ENCODE results near the gene HERC3. TPM values are rescaled to one million over a fixed set of nuclear protein-coding genes. Genes with fewer than 3 reads are reported as not detected.

Gene HERC3
- total RNA-seq (10 to 100 TPM; 34.3 to 48.0 TPM), polyA plus RNA-seq (10 to 100 TPM in 1 of 2 donors, 1 to 10 TPM in 1; 6.2 to 15.5 TPM)
- long read RNA-seq, donor 1, partial matches to known transcripts = 37 of 37 reads
- long read RNA-seq, donor 1, other reads (novel, unspliced or antisense) = 0 of 37 reads
- long read RNA-seq, donor 2 = 0 reads
- long read RNA-seq, donor 3 = 0 reads
- long read RNA-seq, donor 4 = 0 reads
- long read RNA-seq, donor 5 = 0 reads

DNA sequence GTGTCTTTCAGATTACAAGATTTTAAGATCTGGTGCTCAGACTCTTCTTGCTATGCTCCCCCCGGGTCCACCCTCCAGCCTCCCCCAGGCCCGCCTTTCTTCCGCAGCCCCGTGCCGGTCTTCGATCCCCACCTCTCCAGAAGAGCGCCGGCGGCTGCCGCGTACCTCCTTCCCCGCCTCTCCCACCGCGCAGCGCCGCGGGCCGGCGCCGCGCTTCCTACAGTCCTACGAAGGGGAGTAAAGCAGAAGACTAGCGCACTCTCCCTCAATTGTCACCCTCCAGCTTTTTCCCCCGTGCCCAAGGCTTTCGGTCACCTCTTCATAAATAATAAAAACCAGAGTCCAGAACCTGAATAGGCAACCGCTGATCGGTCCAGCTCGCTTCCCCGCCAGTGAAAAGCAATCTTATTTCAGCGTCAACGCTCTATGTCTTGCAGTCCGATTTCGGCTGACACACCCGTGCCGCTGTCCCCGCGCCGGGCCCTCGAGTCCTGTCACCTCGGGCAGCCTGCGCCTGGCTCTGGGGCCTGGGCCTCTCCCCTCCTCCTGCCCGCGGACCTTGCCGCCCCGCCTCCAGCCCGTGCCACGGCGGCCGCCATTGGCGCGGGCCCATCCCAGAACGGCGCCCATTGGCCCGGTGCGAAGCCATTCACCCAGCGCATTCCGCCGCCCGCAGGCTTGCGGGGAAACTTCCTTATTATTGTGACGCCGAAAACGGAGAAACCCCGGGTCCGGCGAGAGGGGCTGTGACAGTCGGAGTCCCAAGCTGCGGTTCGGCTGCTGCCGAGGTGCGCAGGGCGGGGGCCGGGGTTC, at the start of gene HERC3:
Gene HERC3 (plus strand): TSS at position 694 of the 813 bp plus-strand sequence. CDS start 13,344 bp downstream, outside the sequence.
- peaks cover 0 to 9% (median 6%) of the 10 kb centered on the region in 4 donors for H3K36me3 ChIP-seq (ENCODE audit: control insufficient read depth in 4 of 4, insufficient read depth in 4 of 4, low read length in 4 of 4)
- 0 to 1% methylated on average over 71 to 73 of the region's 73 CpGs for WGBS, 2 donors
- DNase-seq (peak; percentile 93 to 96 (median 94)), ATAC-seq (ENCODE audit: insufficient read depth, low FRiP score) (peak; percentile 98)
- H3K9ac ChIP-seq (ENCODE audit: insufficient read depth in 1 of 2, low read length in 2 of 2) = peak within 1 kb of the TSS; percentile 39 to 91
- peak within 1 kb of the TSS; percentile 94 to 95 for H3K27ac ChIP-seq (ENCODE audit: low read depth in 1 of 2, low read length in 1 of 2)
- H3K4me1 ChIP-seq (ENCODE audit: control insufficient read depth in 5 of 5, insufficient read depth in 5 of 5, low read length in 5 of 5) = peaks cover 5 to 11% (median 6%) of the 10 kb centered on the region in 5 donors
- H3K9me3 ChIP-seq (ENCODE audit: control insufficient read depth in 4 of 4, insufficient read depth in 3 of 4, low read length in 3 of 4) = no peaks in the 10 kb centered on the region
- no peak for TF ChIP-seq CTCF (IDR thresholded peaks at IDR 0.05; ENCODE audit: control extremely low read depth, extremely low read depth)
- H3K27me3 ChIP-seq (ENCODE audit: control insufficient read depth in 3 of 3, insufficient read depth in 3 of 3, low read length in 2 of 3) = no peaks in the 10 kb centered on the region
- peak within 1 kb of the TSS; percentile 88 for H3K4me3 ChIP-seq

DNA sequence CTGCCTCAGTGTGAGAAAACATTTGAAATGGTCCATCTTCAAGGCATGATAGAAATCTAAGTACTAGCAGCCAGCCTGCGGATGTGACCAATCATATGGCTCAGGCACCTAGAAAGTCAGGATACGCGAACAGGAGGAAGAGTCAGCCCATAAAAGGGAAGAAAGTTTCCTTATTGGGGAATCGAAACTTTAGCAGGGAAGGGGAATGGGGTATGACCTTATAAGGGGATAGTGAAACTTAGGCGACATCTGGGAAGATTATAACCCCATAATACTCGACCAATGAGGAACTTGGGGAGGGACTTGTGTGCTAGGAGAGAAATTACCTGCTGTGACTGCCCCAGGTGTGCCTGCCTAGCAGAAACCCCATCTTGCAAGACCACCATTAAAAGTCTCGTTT, 42.5 kb upstream of the HERC3 start:
- DNase-seq (no peak), ATAC-seq (ENCODE audit: insufficient read depth, low FRiP score) (no peak)
- Histone ChIP-seq H3K4me3 (no peak overlapping the region), H3K36me3 (ENCODE audit: control insufficient read depth in 4 of 4, insufficient read depth in 4 of 4, low read length in 4 of 4) (no peaks in the 10 kb centered on the region), H3K27ac (ENCODE audit: low read depth in 1 of 2, low read length in 1 of 2) (no peak overlapping the region), H3K4me1 (ENCODE audit: control insufficient read depth in 5 of 5, insufficient read depth in 5 of 5, low read length in 5 of 5) (no peaks in the 10 kb centered on the region), H3K9me3 (ENCODE audit: control insufficient read depth in 4 of 4, insufficient read depth in 3 of 4, low read length in 3 of 4) (no peaks in the 10 kb centered on the region), H3K9ac (ENCODE audit: insufficient read depth in 1 of 2, low read length in 2 of 2) (no peak overlapping the region), H3K27me3 (ENCODE audit: control insufficient read depth in 3 of 3, insufficient read depth in 3 of 3, low read length in 2 of 3) (no peaks in the 10 kb centered on the region)
- 91 to 92% methylated on average over 7 of the region's 7 CpGs for WGBS, 2 donors
- no peak for TF ChIP-seq CTCF (IDR thresholded peaks at IDR 0.05; ENCODE audit: control extremely low read depth, extremely low read depth)

- Histone ChIP-seq H3K9me3 (ENCODE audit: control insufficient read depth in 4 of 4, insufficient read depth in 3 of 4, low read length in 3 of 4) (no peaks in the 10 kb centered on the region), H3K27me3 (ENCODE audit: control insufficient read depth in 3 of 3, insufficient read depth in 3 of 3, low read length in 2 of 3) (no peaks in the 10 kb centered on the region), H3K4me1 (ENCODE audit: control insufficient read depth in 5 of 5, insufficient read depth in 5 of 5, low read length in 5 of 5) (no peaks in the 10 kb centered on the region), H3K36me3 (ENCODE audit: control insufficient read depth in 4 of 4, insufficient read depth in 4 of 4, low read length in 4 of 4) (no peaks in the 10 kb centered on the region), H3K4me3 (no peak overlapping the region), H3K9ac (ENCODE audit: insufficient read depth in 1 of 2, low read length in 2 of 2) (no peak overlapping the region), H3K27ac (ENCODE audit: low read depth in 1 of 2, low read length in 1 of 2) (no peak overlapping the region)
- TF ChIP-seq CTCF (IDR thresholded peaks at IDR 0.05; ENCODE audit: control extremely low read depth, extremely low read depth) = no peak
- DNase-seq (no peak), ATAC-seq (ENCODE audit: insufficient read depth, low FRiP score) (no peak)
- 97 to 100% methylated on average over 1 of the region's 1 CpG for WGBS, 2 donors
Observed at GRCh38 chr4:88567591-88567990, 24.7 kb upstream of the HERC3 start.
